ENCODE measurements around the gene ABRACL. TPM values are rescaled to one million over a fixed set of nuclear protein-coding genes. Genes with fewer than 3 reads are reported as not detected.

The ABRACL gene
- total and polyA plus RNA-seq, 2 donors (not counting 3 experiments of a cell fraction or from before 2014, with no cell fraction given) = 54.4 to 87.4 TPM

- Histone ChIP-seq H3K79me2 (ENCODE audit: control insufficient read depth, insufficient read depth, low read length) (no peaks in the 10 kb centered on the region), H3K27me3 (ENCODE audit: control insufficient read depth in 2 of 2, insufficient read depth in 2 of 2, low read length in 2 of 2) (peaks cover 0 to 3% of the 10 kb centered on the region in 2 experiments), H4K20me1 (replicated peaks; ENCODE audit: control insufficient read depth, extremely low read depth, insufficient read depth, low read length) (no peaks in the 10 kb centered on the region), H3K27ac (ENCODE audit: insufficient read depth, low read depth, low read length) (no peak overlapping the region), H3K4me1 (ENCODE audit: control insufficient read depth, extremely low read depth, insufficient read depth, low read length) (no peaks in the 10 kb centered on the region), H2AFZ (ENCODE audit: low read depth, low read length) (no peak overlapping the region), H3K9me3 (replicated peaks; ENCODE audit: control insufficient read depth, insufficient read depth, low read length) (no peaks in the 10 kb centered on the region), H3K9me1 (replicated peaks; ENCODE audit: control insufficient read depth, extremely low read depth, insufficient read depth, low read length) (no peaks in the 10 kb centered on the region), H3K4me2 (ENCODE audit: insufficient read depth, low read length) (no peak overlapping the region), H3K9ac (replicated peaks; ENCODE audit: extremely low read depth, insufficient read depth, low read length) (no peak overlapping the region), H3K4me3 (replicated peaks in 1 of 3; ENCODE audit: insufficient read depth in 1 of 3, low read depth in 1 of 3, low read length in 3 of 3) (no peak overlapping the region), H3K36me3 (ENCODE audit: control insufficient read depth in 2 of 2, extremely low read depth in 1 of 2, insufficient read depth in 2 of 2, low read length in 2 of 2) (no peaks in the 10 kb centered on the region)
- intact Hi-C loops (cut with micrococcal nuclease) (no loop called here), dilution Hi-C loops (cut with MboI; ENCODE audit: extremely low pct_ligation_motif_present, low sequenced_read_pairs) (no loop called here)
- no peak for TF ChIP-seq JUN (IDR thresholded peaks at IDR 0.05; ENCODE audit: borderline replicate concordance, insufficient read depth, insufficient read length, low read depth)
- TF ChIP-seq POLR2AphosphoS5 (IDR thresholded peaks at IDR 0.05; ENCODE audit: insufficient read depth, low read depth, low read length) = no peak
- no peak for TF ChIP-seq GATA2 (IDR thresholded peaks at IDR 0.05; ENCODE audit: insufficient read depth, insufficient read length, low read depth, low read length)
- TF ChIP-seq MYC (IDR thresholded peaks at IDR 0.05; ENCODE audit: low read depth, low read length) = no peak
- no peak for TF ChIP-seq FOS (IDR thresholded peaks at IDR 0.05; ENCODE audit: borderline replicate concordance, insufficient read depth, low read length)
- TF ChIP-seq POLR2A (IDR thresholded peaks at IDR 0.05; ENCODE audit: low read depth, low read length) = no peak
- no peak for TF ChIP-seq MAX (IDR thresholded peaks at IDR 0.05; ENCODE audit: insufficient read depth, insufficient read length)
- TF ChIP-seq EZH2 (IDR thresholded peaks at IDR 0.05; ENCODE audit: borderline replicate concordance, low read depth, low read length, severe bottlenecking) = no peak
- no peak for TF ChIP-seq CTCF (IDR thresholded peaks at IDR 0.05; ENCODE audit: extremely low read depth in 1 of 2, insufficient read depth in 1 of 2, low read depth in 1 of 2, low read length in 2 of 2)
- CTCF ChIA-PET = interaction anchor here (1.0 kb wide), 1 partner anchor 360 kb away, joined by 3 read pairs; no protein-coding TSS in a partner anchor
- FAIRE-seq (no peak), DNase-seq (ENCODE audit: low read depth, low spot score) (no peak)
- BruUV-seq (replicated peaks) = no TSS peak
- POLR2A ChIA-PET = no interaction called here
These were observed 24.8 kb upstream of the ABRACL start for GRCh38 chr6:139003751-139004150.
